Testis (tissue), 3 donors: ENCODE measurements around the gene INAFM2. TPM values are rescaled to one million over a fixed set of nuclear protein-coding genes. Genes with fewer than 3 reads are reported as not detected.

Experiments used
- DNase-seq: peaks from one replicate; pipeline ENCODE4 v3.0.0-alpha.2; 2019
- H3K27ac ChIP-seq, 2 donors: fragments of 200-600 bp; sonication (generic); one replicate each; pipeline ENCODE4 v1.5.1; 2019
- H3K27me3 ChIP-seq: fragments of 200-600 bp; sonication (generic); one replicate; pipeline ENCODE4 v1.5.1; 2019
- H3K36me3 ChIP-seq: fragments of 200-600 bp; sonication (generic); one replicate; pipeline ENCODE4 v1.5.1; 2017; ENCODE audit warnings: low read depth; ENCODE audit errors: missing control alignments
- H3K4me1 ChIP-seq: fragments of 200-600 bp; sonication (generic); one replicate; pipeline ENCODE4 v1.5.1; 2019
- H3K4me3 ChIP-seq, 2 donors: fragments of 200-600 bp; sonication (generic); one replicate each; pipeline ENCODE4 v1.5.1; 2017 to 2019
- H3K9me3 ChIP-seq: fragments of 200-600 bp; sonication (generic); one replicate; pipeline ENCODE4 v1.5.1; 2017
- POLR2A ChIP-seq: fragments of 450-650 bp; IDR thresholded peaks from one replicate; pipeline ENCODE4 v1.6.1; 2017; ENCODE audit warnings: antibody characterized with exemption, mild to moderate bottlenecking, moderate library complexity
- WGBS, 2 donors: methylation state at CpG; one replicate each; pipeline ENCODE4 v1.1.5; 2018; 5-methylcytosine and 5-hydroxymethylcytosine counted together
- intact Hi-C: fragments of 100-400 bp; cut with DNase I; formaldehyde crosslinking; loops from one replicate; pipeline ENCODE4 v1.15.1; 2023; ENCODE audit warnings: low total_unique reads
- polyA plus RNA-seq: library from polyadenylated mRNA; stranded (reverse); fragments of 350-450 nt; fragmentation: Illumina TruSeq; extraction: RNeasy Lipid Tissue Mini Kit (QIAGEN cat#74804); gene quantifications from one replicate; pipeline ENCODE4 v1.2.3, GENCODE V29; 2014; ENCODE audit warnings: low read depth, low replicate concordance; ENCODE audit not compliant: insufficient read depth
- total RNA-seq, 2 donors: library from RNA; depleted of rRNA; stranded (reverse); fragments of >200 nt; gene quantifications; one replicate each; pipeline ENCODE4 v1.2.3, GENCODE V29; 2016
- TF ChIP-seq, protein P1 (sequence below), 3 experiments: fragments of 450-650 bp in 2 of 3; fragments of 200-600 bp in 1 of 3; sonication (generic) in 1 of 3; IDR thresholded peaks; one replicate each; pipeline ENCODE4 v1.5.1; 2016 to 2019; ENCODE audit warnings: antibody characterized with exemption in 3 of 3, mild to moderate bottlenecking in 2 of 3, moderate library complexity in 1 of 3

Gene INAFM2
- total and polyA plus RNA-seq, 3 donors from 2014 or later: 31.8 to 49.8 (median 43.4) TPM

- TF ChIP-seq POLR2A: no peak
- TF ChIP-seq, protein P1, sequence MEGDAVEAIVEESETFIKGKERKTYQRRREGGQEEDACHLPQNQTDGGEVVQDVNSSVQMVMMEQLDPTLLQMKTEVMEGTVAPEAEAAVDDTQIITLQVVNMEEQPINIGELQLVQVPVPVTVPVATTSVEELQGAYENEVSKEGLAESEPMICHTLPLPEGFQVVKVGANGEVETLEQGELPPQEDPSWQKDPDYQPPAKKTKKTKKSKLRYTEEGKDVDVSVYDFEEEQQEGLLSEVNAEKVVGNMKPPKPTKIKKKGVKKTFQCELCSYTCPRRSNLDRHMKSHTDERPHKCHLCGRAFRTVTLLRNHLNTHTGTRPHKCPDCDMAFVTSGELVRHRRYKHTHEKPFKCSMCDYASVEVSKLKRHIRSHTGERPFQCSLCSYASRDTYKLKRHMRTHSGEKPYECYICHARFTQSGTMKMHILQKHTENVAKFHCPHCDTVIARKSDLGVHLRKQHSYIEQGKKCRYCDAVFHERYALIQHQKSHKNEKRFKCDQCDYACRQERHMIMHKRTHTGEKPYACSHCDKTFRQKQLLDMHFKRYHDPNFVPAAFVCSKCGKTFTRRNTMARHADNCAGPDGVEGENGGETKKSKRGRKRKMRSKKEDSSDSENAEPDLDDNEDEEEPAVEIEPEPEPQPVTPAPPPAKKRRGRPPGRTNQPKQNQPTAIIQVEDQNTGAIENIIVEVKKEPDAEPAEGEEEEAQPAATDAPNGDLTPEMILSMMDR (IDR thresholded peaks at IDR 0.05): no peak
- DNase-seq: no peak
- H3K36me3 ChIP-seq: no peaks in the 10 kb centered on the region
- no peaks in the 10 kb centered on the region for H3K9me3 ChIP-seq
- no peaks in the 10 kb centered on the region for H3K27me3 ChIP-seq
- intact Hi-C loops: no loop called here
- H3K4me3 ChIP-seq: no peak overlapping the region
- H3K4me1 ChIP-seq: peaks cover 19% of the 10 kb centered on the region
- H3K27ac ChIP-seq: no peak overlapping the region
- 91 to 93% methylated on average over 7 of the region's 7 CpGs for WGBS, 2 donors
Observed at GRCh38 chr15:40331637-40332036, 8.1 kb downstream of the INAFM2 start.

DNA sequence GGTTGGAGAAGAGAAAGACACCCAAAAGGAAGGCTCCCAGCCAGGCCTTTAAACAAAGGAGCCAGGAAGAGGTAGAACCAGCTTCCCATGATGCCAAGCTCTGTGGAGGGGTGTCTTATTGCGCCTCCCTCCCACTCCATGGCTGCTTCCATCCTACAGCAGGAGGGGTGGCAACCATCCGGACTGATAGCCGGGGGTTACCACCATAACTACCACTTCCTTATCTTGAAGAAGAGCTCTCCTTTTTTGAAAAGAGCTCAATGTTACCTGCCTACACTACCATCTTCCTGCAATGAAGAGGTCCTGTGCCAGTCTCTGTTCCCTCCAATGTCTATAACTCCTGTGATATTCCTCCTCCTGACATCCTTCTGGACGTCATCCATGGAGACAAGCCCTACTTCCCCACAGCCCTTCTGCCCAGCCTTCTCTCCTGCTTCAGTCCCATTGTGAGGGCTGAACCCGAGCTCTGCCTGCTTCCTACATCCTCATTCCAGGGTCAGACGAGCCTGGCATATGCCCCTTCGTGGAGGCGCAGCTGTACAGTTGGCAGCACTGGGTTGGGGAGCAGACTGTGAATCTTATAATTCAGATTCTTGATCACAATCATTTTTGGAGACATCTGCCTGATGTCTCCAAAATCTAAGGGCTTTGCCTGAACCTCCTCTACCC is 8.8 kb downstream of the INAFM2 start:
- Histone ChIP-seq H3K36me3 (no peaks in the 10 kb centered on the region), H3K4me3 (no peak overlapping the region), H3K9me3 (no peaks in the 10 kb centered on the region), H3K4me1 (peaks cover 22% of the 10 kb centered on the region), H3K27ac (no peak overlapping the region), H3K27me3 (no peaks in the 10 kb centered on the region)
- 78 to 87% methylated on average over 8 of the region's 8 CpGs for WGBS, 2 donors
- no peak for DNase-seq
- intact Hi-C loops: no loop called here
- TF ChIP-seq, protein P1 (IDR thresholded peaks at IDR 0.05): no peak
- TF ChIP-seq POLR2A: no peak

- H3K27ac ChIP-seq: peak overlapping the region in 1 of 2 donors; percentile 63
- intact Hi-C loops: no loop called here
- peak; percentile 50 for DNase-seq
Observed at GRCh38 chr15:40333922-40334492, 10.5 kb downstream of the INAFM2 start.

DNA sequence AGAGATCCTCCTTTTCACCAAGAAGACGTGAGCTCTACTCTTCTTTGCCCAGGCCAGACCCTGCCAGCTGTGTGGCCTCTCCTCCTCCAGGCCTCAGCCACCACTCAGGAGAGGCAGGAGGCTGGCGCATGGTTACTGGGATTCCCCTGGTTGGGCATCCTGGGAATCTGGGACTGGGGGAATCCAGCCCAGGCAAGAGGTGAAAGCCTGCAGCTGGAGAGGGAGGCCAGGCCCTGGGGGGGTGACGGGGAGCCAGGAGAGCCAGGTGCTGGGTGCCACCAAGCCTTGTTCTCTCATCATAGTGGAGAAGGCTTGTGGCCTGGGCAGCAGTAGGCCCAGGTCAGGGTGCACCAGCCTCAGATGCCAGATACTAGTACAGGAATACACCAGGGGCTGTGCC is 11.0 kb downstream of the INAFM2 start:
- H3K27me3 ChIP-seq: no peaks in the 10 kb centered on the region
- H3K4me3 ChIP-seq: no peak overlapping the region
- peak overlapping the region in 1 of 2 donors; percentile 63 for H3K27ac ChIP-seq
- H3K4me1 ChIP-seq: peaks cover 44% of the 10 kb centered on the region
- intact Hi-C loops: no loop called here
- DNase-seq: no peak
- TF ChIP-seq, protein P1 (IDR thresholded peaks at IDR 0.05): no peak
- TF ChIP-seq POLR2A: no peak
- no peaks in the 10 kb centered on the region for H3K9me3 ChIP-seq
- 57 to 88% methylated on average over 3 of the region's 3 CpGs for WGBS, 2 donors
- no peaks in the 10 kb centered on the region for H3K36me3 ChIP-seq

More at GRCh38 chr15:40333922-40334492, 10.5 kb downstream of the INAFM2 start:
- TF ChIP-seq, protein P1 (IDR thresholded peaks at IDR 0.05): no peak
- Histone ChIP-seq H3K9me3 (no peaks in the 10 kb centered on the region), H3K4me3 (no peak overlapping the region), H3K36me3 (no peaks in the 10 kb centered on the region), H3K27me3 (no peaks in the 10 kb centered on the region), H3K4me1 (peaks cover 39% of the 10 kb centered on the region)
- WGBS, 2 donors: 66 to 79% methylated on average over 8 to 12 of the region's 12 CpGs
